Left hindlimb (tissue), 1 donor: ENCODE results near the gene RGS7.
"Not testable (repeated sequence)": the region's sequence is repeated elsewhere in the genome, so short reads cannot be mapped to it uniquely, and the experiment has no call there.

Experiments
- DNase-seq: peaks from one replicate; pipeline ENCODE4 v3.0.0-alpha.2; 2018

Gene RGS7

GRCh38 chr1:240967070-240967724 lies 389.8 kb downstream of the RGS7 start:
- DNase-seq, result no peak

- DNase-seq, result peak; percentile 28
Measured at GRCh38 chr1:240965581-240966091, 391.4 kb downstream of the RGS7 start.

DNA sequence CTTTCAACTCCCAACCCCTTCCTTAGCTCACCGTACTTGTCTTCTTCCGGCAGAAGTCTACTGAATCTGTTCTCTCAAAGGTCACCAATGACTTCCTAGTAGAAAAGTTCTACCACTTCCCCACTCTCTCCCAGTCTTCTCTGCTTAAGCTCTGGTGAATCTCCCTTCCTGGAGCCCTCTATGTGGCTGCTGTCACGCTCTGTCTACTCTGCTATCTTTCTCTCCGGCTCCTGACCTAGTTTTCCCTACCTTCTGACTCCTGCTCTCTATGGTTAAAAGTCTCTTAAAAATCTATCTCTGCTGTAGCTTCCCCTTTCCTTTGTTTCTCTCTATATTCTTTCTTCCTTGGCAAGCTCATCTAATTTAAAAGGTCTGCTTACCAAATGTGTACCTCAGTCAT lies 394.9 kb downstream of the RGS7 start:
- DNase-seq, result no peak

DNA sequence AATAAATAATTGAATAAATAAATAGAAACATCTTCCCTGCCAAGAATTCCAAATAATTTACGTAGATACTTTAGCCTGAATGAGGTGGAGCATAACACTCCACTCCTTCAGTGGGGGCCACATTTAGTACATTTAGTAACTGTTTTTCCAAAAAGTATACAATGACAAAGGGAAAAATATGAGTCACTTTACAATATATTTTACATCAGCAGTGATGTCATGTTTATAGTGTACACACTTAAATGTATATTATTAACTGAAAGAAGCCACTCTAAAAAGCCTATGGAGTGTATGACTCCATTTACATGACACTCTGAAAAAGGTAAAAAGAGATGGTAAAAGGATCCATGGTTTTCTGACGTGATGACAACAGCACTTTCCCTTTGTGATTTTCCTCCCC lies 400.6 kb downstream of the RGS7 start:
- no peak for DNase-seq

- DNase-seq, result no peak
Measured at GRCh38 chr1:240956020-240956419, 401.0 kb downstream of the RGS7 start.

- no peak for DNase-seq
Measured at GRCh38 chr1:240947438-240948224, 409.4 kb downstream of the RGS7 start.

- no peak for DNase-seq
Measured at GRCh38 chr1:240946926-240947325, 410.1 kb downstream of the RGS7 start.

DNA sequence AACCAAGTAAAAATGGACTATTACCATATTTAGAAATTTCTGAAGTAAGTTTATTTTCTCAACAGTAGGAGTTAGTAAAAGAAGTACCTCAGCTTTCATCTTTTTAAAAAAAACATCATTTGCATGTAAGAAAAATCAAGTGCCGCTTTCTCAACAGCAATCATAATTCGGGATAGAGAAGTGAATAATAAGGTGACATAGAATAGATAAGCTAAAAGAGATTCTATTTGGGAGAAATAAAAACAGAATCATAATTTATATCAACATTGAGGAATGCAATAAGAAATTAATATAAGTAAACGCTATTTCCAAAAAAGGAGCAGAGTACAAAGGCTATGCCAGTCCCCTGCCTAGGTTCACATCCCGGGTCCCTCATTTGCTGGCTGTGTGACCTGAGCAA lies 414.1 kb downstream of the RGS7 start:
- no peak for DNase-seq

DNA sequence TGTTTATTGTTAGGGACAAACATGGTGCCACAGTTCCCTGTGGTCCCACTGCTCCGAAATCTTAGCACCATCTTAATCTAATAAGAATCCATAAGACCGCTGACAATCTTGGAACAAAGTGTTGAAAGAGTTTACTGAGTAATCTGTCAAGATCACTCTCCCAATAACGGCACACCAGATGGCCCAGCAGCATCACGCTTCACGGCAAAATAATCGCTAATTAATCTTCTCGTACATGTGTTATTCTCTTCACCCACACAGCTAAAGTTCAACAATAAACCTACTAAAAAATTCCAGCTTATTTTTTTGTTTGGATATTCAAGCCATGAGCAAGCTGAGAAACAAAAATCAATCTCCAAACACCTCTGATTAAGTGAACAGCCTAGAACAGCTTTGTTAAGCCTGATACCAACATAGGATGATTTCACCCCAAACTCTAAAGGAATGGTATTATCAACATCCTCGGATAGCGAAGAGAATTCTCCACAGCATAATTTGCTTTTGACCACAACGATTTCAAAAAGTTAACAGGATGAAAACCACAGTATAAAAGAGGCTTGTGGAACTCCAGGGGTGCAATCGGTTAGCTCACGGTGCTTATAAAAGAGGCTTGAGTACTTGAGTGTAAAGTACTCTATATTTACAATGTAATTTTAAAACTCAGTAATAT lies 415.2 kb downstream of the RGS7 start:
- no peak for DNase-seq

DNA sequence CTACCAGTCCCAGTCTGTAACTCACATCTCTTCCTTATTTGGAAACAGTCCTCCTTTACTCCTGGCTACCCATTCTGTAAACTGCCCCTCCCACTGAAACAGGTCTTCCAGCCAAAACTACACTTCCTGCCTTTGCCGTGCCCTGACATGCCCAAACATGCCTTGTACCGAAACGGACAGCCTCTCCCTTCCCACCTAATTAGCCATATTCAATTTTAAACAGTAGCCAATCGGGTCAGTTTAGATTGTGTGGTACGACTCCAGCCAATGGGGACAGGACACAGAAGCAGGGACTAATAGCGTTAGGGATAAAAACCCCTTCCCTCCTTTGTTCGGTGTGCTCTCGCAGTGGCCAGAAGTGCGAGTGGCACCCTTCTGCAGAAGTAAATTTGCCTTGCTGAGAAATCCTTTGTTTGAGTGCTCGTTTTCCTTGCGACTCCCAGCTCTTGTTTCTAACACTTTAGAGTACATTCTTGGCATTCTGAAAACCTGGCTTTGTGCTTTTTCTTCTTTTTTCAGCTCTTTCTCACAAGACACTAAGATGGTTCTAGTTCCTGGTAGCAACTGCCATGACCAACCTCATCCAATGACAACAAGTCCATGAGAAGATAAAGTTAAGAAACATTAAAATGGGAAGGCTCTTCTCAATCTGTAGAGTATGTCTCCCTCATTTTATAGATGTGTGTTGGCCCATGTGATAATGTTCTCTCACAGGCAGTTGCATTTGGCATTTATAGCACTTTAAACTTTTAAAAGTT lies 419.9 kb downstream of the RGS7 start:
- DNase-seq, result no peak

- no peak for DNase-seq
Measured at GRCh38 chr1:240935920-240936319, 421.1 kb downstream of the RGS7 start.

DNA sequence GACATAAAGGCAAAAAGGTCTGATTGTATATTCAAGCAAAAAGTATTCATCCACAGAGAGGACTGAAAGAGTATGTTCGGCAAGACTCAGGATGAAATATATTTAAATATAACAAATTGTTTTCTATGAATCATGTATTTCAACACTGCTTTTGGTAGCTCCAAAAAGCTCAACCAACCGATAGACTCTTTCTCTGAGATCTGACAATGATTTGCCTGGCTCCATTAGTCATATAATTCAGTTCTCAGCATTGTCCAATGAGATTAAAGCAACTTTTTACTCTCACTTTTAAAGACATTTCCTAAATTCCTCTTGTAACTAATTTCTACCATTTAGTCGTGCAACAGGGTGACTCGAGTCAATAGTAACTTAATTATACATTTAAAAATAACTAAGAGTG lies 426.0 kb downstream of the RGS7 start:
- no peak for DNase-seq

- no peak for DNase-seq
Measured at GRCh38 chr1:240928265-240928664, 428.7 kb downstream of the RGS7 start.

DNA sequence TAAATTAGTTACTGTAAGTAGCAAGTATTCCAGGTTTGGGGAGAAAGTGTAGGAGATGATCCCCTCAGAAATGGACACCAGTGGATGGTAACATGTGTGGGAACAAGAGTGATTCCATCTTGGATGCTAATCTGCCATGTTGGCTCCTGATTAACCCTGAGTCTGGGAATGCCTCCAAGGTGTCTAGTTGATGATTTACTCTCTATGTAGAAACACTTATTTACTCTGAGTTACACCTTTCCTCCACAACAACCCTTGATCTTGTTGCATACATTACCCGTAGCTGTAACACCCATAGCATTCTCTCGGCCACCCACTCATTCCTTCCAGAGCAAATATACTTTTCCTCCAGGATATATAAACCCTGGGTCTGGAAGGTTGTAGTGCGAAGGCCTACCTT lies 429.2 kb downstream of the RGS7 start:
- DNase-seq, result no peak

DNA sequence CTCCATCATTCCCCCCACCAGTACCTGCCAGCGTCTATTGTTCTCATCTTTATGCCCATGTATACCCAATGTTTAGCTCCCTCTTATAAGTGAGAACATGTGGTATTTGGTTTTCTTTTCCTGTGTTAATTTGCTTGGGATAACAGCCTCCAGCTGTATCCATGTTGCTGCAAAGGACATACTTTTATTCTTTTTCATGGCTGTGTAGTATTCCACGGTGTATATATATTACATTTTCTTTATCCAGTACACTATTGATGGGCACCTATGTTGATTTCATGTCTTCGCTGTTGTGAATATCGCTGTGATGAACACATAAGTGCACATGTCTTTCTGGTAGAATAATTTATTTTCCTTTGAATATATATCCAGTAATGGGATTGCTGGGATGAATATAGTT lies 431.7 kb downstream of the RGS7 start:
- DNase-seq, result no peak

DNA sequence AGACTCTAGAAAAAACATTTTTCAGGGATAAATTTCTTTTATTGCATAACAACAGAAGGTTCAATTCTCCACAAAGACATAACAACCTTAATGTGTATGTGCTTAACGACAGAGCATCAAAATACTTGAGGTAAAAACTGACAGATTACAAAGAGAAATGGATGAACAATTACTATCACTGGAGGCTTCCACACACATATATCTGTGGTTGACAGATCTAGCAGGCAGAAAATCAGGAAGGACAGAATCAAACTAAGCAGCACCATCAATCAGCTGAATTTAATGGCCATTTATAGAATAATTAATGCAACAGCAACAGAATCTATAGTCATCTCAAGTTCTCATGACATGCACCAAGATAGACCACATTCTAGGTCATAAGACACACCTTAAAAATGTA lies 439.0 kb downstream of the RGS7 start:
- no peak for DNase-seq

- DNase-seq, result no peak
Measured at GRCh38 chr1:240914506-240914905, 442.5 kb downstream of the RGS7 start.

DNA sequence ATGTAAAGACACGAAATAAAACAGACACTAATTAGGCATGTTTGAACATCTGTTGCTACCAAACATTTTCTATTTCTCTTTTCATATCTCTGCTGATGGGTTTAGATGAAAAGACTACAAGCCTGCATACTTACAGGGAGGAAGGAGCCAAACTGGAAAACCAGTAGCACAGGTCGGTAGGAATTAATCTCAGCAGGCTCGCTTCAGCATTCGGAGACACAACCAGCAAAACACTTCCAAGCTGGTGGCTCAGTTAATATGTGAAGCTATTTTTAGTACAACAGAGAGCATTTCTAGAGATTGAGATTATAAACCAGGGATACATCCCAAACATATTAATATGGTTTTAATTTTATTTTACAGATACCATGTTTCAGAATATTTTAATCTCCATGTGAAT lies 444.2 kb downstream of the RGS7 start:
- DNase-seq, result no peak

DNA sequence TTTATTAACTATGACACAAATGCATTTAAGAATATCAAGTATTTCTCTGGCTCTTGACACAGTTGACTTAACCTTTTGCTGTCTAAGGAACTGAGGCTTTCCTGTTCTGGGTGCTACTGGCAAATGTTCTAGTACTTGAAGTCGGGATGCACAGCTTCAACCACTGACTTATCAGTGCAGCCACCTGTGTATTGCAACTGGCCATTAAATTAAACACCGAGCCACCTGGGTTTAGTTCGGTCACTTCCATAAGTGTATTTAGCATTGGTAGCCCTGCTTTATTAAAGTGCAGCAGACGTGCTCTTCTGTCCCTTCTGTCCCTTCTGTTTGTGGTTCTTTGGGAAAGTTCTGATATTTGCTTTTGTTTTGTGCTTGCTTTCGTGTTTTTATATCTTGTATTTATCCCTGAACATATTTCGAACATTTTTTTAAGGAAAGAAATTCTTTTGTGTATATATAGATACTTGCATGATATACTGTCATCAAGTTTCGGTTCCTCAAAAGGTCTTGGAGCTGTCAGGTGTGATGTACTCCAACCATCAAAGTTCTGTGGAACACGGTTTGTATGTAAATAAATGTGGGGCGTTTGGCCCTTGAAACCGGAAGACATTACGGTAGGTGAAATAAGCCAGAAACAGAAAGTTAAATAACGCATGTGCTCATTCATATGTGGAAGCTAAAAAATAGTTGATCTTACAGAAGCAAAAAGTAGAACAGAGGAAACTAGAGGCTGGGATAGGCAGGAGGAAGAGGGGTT lies 447.1 kb downstream of the RGS7 start:
- DNase-seq, result no peak

DNA sequence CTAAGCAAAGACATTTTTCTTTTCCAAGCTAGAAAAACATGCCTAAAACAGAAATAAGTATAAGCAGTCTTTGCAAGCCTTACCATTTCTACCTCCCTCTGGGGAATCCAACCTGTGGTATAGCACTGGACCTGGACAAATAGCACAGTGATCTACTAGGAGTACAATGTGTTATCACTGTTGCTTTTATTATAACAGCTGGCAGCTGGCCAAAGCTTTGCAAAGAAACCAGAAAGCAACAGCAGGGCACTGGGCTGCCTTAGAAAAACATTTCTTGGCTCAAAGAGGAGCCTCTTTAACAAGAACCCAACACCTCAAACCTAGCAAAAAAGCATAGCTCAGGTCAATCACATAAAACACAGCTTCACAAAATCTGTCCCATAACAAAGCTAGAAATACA lies 450.5 kb downstream of the RGS7 start:
- no peak for DNase-seq

DNA sequence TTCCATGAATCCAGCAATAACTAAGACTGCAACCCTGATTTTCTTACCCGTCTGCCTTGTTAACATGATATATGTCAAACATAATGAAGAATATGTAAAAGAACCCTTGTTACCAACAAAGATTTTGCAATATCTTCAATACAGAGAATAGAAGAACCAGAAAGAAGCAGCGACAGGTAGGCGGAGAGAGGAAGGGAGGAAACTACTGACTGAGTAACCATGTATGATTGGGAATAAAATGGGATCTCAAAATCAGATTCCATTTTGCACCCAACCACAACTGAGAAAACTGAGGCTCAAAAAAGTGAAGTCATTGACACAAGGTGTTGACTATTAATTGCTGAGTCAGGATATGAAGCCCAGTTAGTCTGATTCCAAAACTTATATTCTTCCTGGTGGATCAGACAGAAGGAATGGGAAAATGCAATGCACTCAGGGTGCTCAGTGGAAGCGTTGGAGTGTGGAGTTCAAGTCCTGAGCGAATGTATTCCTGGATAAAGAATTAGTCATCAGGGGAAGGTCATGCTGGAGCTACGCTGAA lies 451.7 kb downstream of the RGS7 start:
- DNase-seq, result no peak

DNA sequence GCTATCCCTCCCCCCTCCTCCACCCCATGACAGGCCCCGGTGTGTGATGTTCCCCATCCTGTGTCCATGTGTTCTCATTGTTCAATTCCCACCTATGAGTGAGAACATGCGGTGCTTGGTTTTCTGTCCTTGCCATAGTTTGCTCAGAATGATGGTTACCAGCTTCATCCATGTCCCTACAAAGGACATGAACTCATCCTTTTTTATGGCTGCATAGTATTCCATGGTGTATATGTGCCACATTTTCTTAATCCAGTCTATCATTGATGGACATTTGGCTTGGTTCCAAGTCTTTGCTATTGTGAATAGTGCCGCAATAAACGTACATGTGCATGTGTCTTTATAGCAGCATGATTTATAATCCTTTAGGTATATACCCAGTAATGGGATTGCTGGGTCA lies 461.6 kb downstream of the RGS7 start:
- DNase-seq, result not testable (repeated sequence)
